ENCODE measurements around the gene MAT2A.

- TF ChIP-seq CTCF (IDR thresholded peaks at IDR 0.05): no peak
- TF ChIP-seq POLR2AphosphoS5 (IDR thresholded peaks at IDR 0.05): peak; percentile 88 to 92
These were observed 46.2 kb downstream of the MAT2A start for GRCh38 chr2:85584857-85585780.

Measured in upper lobe of left lung (tissue), 4 donors.